ENCODE data around the gene GSAP. TPM values are rescaled to one million over a fixed set of nuclear protein-coding genes. Genes with fewer than 3 reads are reported as not detected.

The GSAP gene
- total and polyA plus RNA-seq, 2 of the 4 experiments (the other 2 are of a cell fraction): 1.6 to 1.8 TPM

- H3K14ac ChIP-seq (replicated peaks; ENCODE audit: low read depth, low read length): no peak overlapping the region
- no peak overlapping the region for H4K91ac ChIP-seq (ENCODE audit: insufficient read depth, low read depth, low read length)
- no peak for ATAC-seq (ENCODE audit: low read depth)
- H2BK5ac ChIP-seq (ENCODE audit: low read depth, low read length, poor library complexity, severe bottlenecking): no peak overlapping the region
- no peak overlapping the region for H2AK9ac ChIP-seq (replicated peaks; ENCODE audit: low read depth, low read length, poor library complexity)
- in situ Hi-C loops (cut with MboI; ENCODE audit: low sequenced_read_pairs) (no loop called here), dilution Hi-C loops (cut with HindIII; ENCODE audit: low sequenced_read_pairs, unreplicated experiment) (no loop called here), intact Hi-C loops (cut with micrococcal nuclease) (no loop called here)
- no peaks in the 10 kb centered on the region; the same call in 1 of the 2 replicates for H3K9me3 ChIP-seq (ENCODE audit: control insufficient read depth, insufficient read depth, low read length)
- TF ChIP-seq SMC3 (IDR thresholded peaks at IDR 0.05; ENCODE audit: low read depth, low read length): no peak
- TF ChIP-seq NFE2L2 (IDR thresholded peaks at IDR 0.05; ENCODE audit: low read depth, low read length): no peak
- TF ChIP-seq MXI1 (IDR thresholded peaks at IDR 0.05; ENCODE audit: borderline replicate concordance, low read depth, low read length): no peak
- TF ChIP-seq POLR2A (IDR thresholded peaks at IDR 0.05; ENCODE audit: low read depth, low read length): no peak
- TF ChIP-seq CTCF (conservative IDR thresholded peaks at IDR 0.05; ENCODE audit: low read depth, low read length): no peak
- no peak for TF ChIP-seq CHD1 (IDR thresholded peaks at IDR 0.05; ENCODE audit: low read depth, low read length)
- no peak for TF ChIP-seq RCOR1 (IDR thresholded peaks at IDR 0.05; ENCODE audit: insufficient replicate concordance, low read length)
- TF ChIP-seq MAFK (IDR thresholded peaks at IDR 0.05; ENCODE audit: low read depth, low read length): no peak
- TF ChIP-seq CEBPB (IDR thresholded peaks at IDR 0.05; ENCODE audit: low read depth, low read length): no peak
- no peak for TF ChIP-seq ELK1 (IDR thresholded peaks at IDR 0.05; ENCODE audit: borderline replicate concordance, low read depth, low read length)
- no peak for TF ChIP-seq MAZ (IDR thresholded peaks at IDR 0.05; ENCODE audit: borderline replicate concordance, low read depth, low read length)
- no peak for TF ChIP-seq RFX5 (IDR thresholded peaks at IDR 0.05; ENCODE audit: low read depth, low read length)
- no peak for TF ChIP-seq USF2 (IDR thresholded peaks at IDR 0.05; ENCODE audit: low read depth, low read length)
- TF ChIP-seq BHLHE40 (IDR thresholded peaks at IDR 0.05; ENCODE audit: low read depth, low read length): no peak
- TF ChIP-seq RAD21 (IDR thresholded peaks at IDR 0.05; ENCODE audit: low read length): no peak
- no peak for TF ChIP-seq FOS (IDR thresholded peaks at IDR 0.05; ENCODE audit: low read depth, low read length)
- H3K23ac ChIP-seq (ENCODE audit: low read depth, low read length): no peak overlapping the region
- H3K27ac ChIP-seq (ENCODE audit: insufficient read depth, low read length): no peak overlapping the region
- H3K36me3 ChIP-seq (ENCODE audit: control insufficient read depth, insufficient read depth, low read length): no peaks in the 10 kb centered on the region
- POLR2A ChIA-PET (ENCODE audit: unreplicated experiment): no interaction called here
- no peak overlapping the region for H3K18ac ChIP-seq (ENCODE audit: low read depth, low read length)
- H3K9ac ChIP-seq (ENCODE audit: low read depth, low read length): no peak overlapping the region
- H3K4me3 ChIP-seq (ENCODE audit: insufficient read depth, low read depth, low read length): no peak overlapping the region
- no peak overlapping the region for H4K8ac ChIP-seq (ENCODE audit: low read depth in 2 of 2, low read length in 2 of 2)
- H4K20me1 ChIP-seq (ENCODE audit: insufficient read depth, low read length): no peaks in the 10 kb centered on the region
- peaks cover 2% of the 10 kb centered on the region; the same call in 1 of the 2 replicates for H3K9me1 ChIP-seq (ENCODE audit: insufficient read depth, low read length)
- H3K4ac ChIP-seq (ENCODE audit: low read depth, low read length): no peak overlapping the region
- H2BK120ac ChIP-seq (ENCODE audit: low read depth, low read length): no peak overlapping the region
- no peaks in the 10 kb centered on the region for H3K27me3 ChIP-seq (ENCODE audit: control insufficient read depth, insufficient read depth, low read length)
- no peaks in the 10 kb centered on the region for H3K79me1 ChIP-seq (ENCODE audit: low read depth in 1 of 2, low read length in 2 of 2)
- no peak overlapping the region for H2AFZ ChIP-seq (replicated peaks; ENCODE audit: low read length, poor library complexity)
- no peak overlapping the region for H4K5ac ChIP-seq (ENCODE audit: low read depth, low read length)
- H2AK5ac ChIP-seq (ENCODE audit: low read depth, low read length): no peak overlapping the region
- no peak for DNase-seq
- 67% methylated on average over 1 of the region's 1 CpG; no CpG with 5 or more reads in 1 of the 2 experiments for WGBS, 2 experiments (ENCODE audit: extremely low coverage in 2 of 2, insufficient read length in 1 of 2)
- no peak overlapping the region for H3K56ac ChIP-seq (ENCODE audit: extremely low read depth, insufficient read depth, low read length)
- no TSS peak for BruUV-seq (replicated peaks)
- H2BK15ac ChIP-seq (ENCODE audit: low read depth, low read length): no peak overlapping the region
- no peak overlapping the region for H2BK20ac ChIP-seq (ENCODE audit: low read depth, low read length)
- H3K4me1 ChIP-seq (ENCODE audit: control insufficient read depth, insufficient read depth, low read length): peaks cover 2% of the 10 kb centered on the region
- no peak overlapping the region for H3K4me2 ChIP-seq (ENCODE audit: low read depth, low read length)
- CTCF ChIA-PET: no interaction called here
Measured at GRCh38 chr7:77370606-77371005, 45.5 kb downstream of the GSAP start.

Data from IMR-90 (cell line).